HG03095 (cell line): ENCODE data around the gene CRIP3.
"Not testable (repeated sequence)": the region's sequence is repeated elsewhere in the genome, so short reads cannot be mapped to it uniquely, and the experiment has no call there.

Experiments used
- ATAC-seq: cut with Tn5 transposase; IDR thresholded peaks from one replicate; pipeline ENCODE4 v1.9.1; 2021; ENCODE audit warnings: moderate library complexity; ENCODE audit not compliant: unreplicated experiment

The CRIP3 gene

DNA sequence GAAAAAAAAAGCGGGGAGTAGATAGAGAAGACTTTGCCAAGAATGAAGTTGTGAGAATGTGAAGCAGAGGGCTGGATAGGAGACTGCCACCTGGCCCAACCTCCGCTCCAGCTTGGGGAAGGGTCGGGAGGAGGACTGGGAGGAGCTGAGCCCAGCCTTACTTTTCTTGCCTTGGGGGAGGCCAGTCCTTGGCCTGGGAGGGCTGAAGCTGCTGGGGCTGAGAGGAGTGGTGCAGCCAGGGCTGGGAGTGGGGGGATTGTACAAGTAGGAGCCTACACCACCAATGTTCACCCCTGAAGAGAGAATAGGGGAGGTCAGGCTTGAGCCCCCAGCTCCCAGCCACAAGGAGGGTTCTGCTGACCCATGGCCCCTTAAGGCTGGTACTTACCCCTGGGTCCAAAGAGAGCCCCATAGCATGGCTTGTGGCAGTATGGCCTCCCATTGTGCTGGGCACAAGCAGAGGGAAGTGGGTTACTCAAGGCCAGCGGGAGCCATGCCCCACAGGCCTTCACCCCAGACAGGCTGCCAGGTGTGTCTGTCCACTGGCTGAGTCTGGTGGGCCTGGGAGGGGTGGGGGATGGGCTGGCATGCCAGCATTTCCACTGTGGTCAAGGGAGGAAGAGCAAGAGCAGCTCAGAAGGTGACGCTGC lies 1.1 kb downstream of the CRIP3 start:
- no peak for ATAC-seq

DNA sequence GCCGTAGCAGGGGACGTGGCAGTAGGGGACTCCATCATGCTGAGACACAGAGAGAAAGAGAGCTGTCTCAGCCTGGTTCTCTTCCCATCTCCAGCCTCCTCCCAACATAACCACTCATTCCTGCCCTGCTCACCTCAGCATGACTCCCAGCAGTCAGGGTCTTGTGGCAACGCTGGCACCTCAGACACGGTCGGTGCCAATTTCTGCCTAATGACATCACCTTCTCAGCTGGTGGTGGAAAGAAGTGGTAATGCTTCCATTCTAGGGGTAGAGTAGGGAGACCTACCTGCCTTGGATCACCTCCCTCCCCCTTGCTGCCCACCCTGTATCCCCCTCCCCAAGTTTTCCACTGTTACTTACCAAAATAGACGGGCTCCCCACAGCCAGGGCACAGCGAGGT lies 2.5 kb downstream of the CRIP3 start:
- ATAC-seq: no peak

DNA sequence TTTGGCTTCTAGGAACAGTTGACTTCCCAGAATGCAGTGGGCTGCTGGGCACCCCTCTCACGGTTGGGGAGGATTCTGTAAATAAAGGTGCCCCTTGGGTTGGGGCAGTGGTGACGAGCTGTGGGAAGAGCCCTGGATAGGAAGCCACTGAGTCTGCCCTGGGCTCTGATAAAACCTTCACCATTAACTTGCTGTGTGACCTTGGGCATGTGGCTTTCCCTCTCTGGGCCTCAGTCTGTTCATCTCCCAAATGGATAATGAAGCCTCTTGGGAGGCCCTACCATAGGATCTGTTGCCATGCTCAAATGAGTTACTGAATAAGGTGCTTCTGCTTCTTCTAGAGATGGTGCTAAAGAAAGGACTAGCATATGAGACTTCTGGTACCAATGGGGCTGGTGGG lies 3.7 kb downstream of the CRIP3 start:
- ATAC-seq: no peak

DNA sequence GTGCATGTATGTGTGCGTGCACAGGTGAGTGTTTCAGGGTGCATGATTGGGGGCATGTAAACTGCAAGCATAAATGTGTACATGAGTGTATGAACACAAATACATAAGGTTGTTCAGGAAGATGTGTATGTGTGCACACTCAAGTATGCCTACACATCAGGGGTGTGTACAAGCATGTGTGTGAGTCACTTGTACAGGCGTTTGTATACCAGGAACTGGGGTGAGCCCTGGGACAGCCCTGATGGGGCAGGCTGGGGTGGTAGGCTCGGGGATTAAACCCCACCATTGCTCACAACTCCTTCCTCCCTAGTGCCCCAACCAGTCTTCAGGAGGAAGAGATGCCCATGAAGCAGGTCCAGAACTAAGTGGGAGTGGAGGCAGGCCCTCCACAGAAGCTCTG lies 4.3 kb downstream of the CRIP3 start:
- ATAC-seq: no peak

GRCh38 chr6:43303751-43304331 lies 4.8 kb downstream of the CRIP3 start:
- ATAC-seq: no peak

GRCh38 chr6:43303006-43303405 lies 5.6 kb downstream of the CRIP3 start:
- ATAC-seq: not testable (repeated sequence)

- no peak for ATAC-seq
These were observed 6.5 kb downstream of the CRIP3 start for GRCh38 chr6:43302126-43302525.

DNA sequence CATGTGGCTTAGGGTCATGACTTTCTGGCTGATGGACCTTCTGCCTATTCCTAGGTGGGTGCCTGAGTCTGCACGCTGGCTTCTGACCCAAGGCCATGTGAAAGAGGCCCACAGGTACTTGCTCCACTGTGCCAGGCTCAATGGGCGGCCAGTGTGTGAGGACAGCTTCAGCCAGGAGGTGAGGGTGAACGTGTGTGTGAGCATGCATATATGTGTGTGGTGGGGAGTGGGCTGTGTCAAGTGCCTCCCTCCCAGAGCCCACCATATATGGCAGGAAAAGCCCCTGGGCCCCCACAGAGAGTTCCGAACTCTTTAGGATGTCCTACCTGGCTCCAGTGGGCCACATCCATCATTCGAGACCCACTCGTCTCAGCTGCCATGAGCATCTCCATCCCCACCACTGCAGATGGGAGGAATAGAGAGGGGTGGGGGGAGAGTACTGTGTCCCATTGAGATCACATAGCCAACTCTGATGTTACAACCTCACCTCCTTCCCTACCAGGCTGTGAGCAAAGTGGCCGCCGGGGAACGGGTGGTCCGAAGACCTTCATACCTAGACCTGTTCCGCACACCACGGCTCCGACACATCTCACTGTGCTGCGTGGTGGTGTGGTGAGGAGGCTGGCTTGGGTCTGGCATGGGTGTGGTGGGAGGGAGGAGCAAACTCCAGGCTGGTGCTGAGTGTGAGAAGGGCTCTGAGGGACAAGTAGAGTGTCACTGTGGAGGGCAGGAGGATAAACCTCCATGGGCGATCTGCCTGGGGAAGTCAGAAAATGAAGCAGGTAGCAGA lies 7.3 kb downstream of the CRIP3 start:
- no peak for ATAC-seq

GRCh38 chr6:43299338-43300293 lies 9.0 kb downstream of the CRIP3 start:
- ATAC-seq: no peak

GRCh38 chr6:43298565-43299337 lies 9.9 kb downstream of the CRIP3 start:
- no peak for ATAC-seq

DNA sequence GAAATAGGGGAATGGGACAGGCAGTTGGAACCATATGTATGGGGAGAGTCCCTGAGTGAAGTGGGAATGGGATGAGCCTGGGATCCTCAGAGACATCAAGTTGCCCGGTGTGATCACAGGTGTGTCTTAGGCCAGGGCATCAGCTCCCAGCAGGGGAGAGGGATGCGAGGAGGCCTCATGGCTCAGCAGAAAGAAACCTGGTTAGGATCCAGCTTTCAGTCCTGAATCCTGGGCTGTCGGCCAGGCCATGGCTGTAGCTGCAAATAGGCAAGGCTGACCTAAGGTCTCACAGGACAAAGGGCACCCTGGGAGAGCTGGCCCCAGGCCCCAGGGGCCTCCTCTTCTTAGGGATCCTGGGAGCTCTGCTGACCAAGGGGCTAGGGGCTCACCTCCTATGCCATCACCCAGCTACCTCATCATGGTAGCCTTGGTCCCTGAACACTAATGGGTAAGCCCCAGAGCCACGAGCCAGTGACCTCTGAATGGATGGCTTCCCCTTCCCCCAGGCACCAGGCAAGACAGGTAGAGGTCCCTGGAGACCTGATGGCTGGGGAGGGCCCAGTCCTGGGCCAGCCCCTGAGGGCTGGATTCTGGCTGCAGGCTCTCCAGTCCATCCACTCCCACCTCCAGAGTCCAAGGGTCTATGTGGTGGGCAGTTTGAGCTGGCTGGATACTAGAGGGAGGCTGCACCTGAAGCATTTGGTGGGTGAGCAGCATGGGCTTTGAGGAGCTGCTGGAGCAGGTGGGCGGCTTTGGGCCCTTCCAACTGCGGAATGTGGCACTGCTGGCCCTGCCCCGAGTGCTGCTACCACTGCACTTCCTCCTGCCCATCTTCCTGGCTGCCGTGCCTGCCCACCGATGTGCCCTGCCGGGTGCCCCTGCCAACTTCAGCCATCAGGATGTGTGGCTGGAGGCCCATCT lies 10.7 kb downstream of the CRIP3 start, which contains the start of gene SLC22A7:
TSS of gene SLC22A7 (plus strand) at position 617 of the 921 bp plus-strand sequence. CDS start at position 716, 99 bp downstream.
- no peak for ATAC-seq

- ATAC-seq: no peak
These were observed 11.7 kb downstream of the CRIP3 start for GRCh38 chr6:43296780-43297497.

DNA sequence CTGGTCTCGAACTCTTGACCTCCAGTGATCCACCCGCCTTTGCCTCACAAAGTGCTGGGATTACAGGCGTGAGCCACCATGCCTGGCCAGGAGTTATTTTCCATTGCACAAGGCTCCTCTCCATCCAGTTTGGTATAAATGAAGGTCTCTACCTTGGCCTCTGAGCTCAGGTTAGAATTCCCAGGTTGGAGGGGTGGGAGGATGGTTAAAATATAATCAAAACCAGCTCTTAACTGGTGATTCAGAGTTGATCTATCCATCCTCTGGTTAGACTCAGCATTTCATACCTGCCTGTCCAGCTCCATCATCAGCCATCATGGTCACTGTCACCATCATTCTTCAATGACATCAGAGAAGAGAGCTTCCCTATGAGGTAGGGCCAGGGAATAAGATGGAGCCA lies 13.2 kb downstream of the CRIP3 start:
- ATAC-seq: no peak

DNA sequence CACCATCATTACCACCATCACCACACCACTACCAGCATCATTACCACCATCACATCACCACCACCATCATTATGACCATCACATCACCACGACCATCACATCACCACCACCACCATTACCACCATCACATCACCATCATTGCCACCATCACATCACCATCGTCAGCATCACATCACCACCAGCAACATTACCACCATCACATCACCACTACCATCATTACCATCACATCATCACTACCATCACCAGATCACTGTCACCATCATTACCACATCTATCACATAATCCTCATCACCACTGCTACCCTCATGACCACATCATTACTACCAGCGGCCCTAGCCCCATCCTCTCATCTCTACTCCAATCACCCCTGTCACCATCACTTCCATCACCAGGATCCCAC lies 14.1 kb downstream of the CRIP3 start:
- no peak for ATAC-seq

GRCh38 chr6:43293698-43294097 lies 14.9 kb downstream of the CRIP3 start:
- ATAC-seq: no peak

GRCh38 chr6:43292763-43293318 lies 15.8 kb downstream of the CRIP3 start:
- no peak for ATAC-seq

DNA sequence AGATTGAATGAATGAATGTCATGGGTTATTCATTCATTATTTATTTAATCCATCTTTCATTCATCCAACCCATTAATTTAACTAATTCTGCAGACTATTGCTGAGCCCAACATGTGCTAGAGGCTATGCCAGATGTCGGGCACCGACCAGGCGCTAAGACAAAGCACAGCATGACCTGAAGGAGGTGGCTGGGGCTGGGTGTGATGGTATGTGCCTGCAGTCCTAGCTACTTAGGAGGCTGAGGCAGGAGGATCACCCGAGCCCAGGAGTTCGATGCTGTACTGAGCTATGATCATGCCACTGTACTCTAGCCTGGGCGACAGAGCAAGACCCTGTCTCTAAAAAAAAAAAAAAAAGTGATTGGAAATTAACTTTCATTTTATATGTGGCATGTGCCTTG lies 16.3 kb downstream of the CRIP3 start:
- ATAC-seq: no peak

DNA sequence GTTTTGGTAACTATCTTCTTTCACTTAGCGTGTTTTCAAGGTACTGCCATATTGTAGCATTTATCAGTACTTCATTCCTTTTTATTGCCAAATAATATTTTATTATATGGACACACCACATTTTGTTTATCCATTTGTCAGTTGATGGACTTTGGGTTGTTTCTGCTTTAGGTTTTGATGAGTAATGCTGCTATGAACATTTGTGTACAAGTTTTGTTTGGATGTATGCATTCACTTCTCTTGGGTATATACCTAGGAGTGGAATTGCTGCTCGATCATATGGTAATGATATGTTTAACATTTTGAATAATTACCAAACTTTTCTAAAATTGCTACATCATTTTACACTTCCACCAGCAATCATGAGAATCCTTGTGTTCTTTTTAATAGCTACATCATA lies 16.9 kb downstream of the CRIP3 start:
- ATAC-seq: no peak
